PC-9 (cell line): ENCODE measurements around the gene VWA3B. TPM values are rescaled to one million over a fixed set of nuclear protein-coding genes. Genes with fewer than 3 reads are reported as not detected.
"Not testable (repeated sequence)": the region's sequence is repeated elsewhere in the genome, so short reads cannot be mapped to it uniquely, and the experiment has no call there.

Experiments
- BruUV-seq: library from RNA; stranded (reverse); fragments of 400-500 nt; replicated peaks from 2 replicates; lab custom pipeline; 2021; lab: Mats Ljungman, UMichigan
- CTCF ChIA-PET: fragments of 300-600 bp; sonication (Branson Sonifier 250); formaldehyde crosslinking; loops from one replicate; lab custom pipeline; 2022; ENCODE audit warnings: antibody characterized with exemption; lab: Charles Lee
- POLR2A ChIA-PET: fragments of 300-600 bp; sonication (Branson Sonifier 250); formaldehyde crosslinking; loops from one replicate; lab custom pipeline; 2022; ENCODE audit warnings: antibody characterized with exemption; ENCODE audit not compliant: unreplicated experiment; lab: Charles Lee
- DNase-seq, 2 experiments: peaks; one replicate each; pipeline versions ENCODE4 v3.0.0 to v3.0.0-alpha.2; 2015 to 2022; ENCODE audit warnings: mixed read lengths in 1 of 2
- H2AFZ ChIP-seq: fragments of 200-600 bp; sonication (generic); 2 replicates; pipeline ENCODE4 v1.8.1; 2017; ENCODE audit warnings: antibody characterized with exemption
- H3F3A ChIP-seq: fragments of 200-600 bp; sonication (generic); 2 replicates; pipeline ENCODE4 v1.8.1; 2017; ENCODE audit warnings: antibody characterized with exemption, mild to moderate bottlenecking, low read depth; ENCODE audit not compliant: insufficient read depth
- H3K27ac ChIP-seq: fragments of 200-600 bp; sonication (generic); 2 replicates; pipeline ENCODE4 v1.6.1; 2016; ENCODE audit warnings: mixed run types
- H3K27me3 ChIP-seq: fragments of 200-600 bp; sonication (generic); 2 replicates; pipeline ENCODE4 v1.6.1; 2016; ENCODE audit warnings: low read depth, mixed run types; ENCODE audit not compliant: insufficient read depth
- H3K36me3 ChIP-seq: fragments of 200-600 bp; sonication (generic); 2 replicates; pipeline ENCODE4 v1.6.1; 2016; ENCODE audit warnings: low read depth, mixed run types
- H3K4me1 ChIP-seq: fragments of 200-600 bp; sonication (generic); replicated peaks from 2 replicates; pipeline ENCODE4 v1.6.1; 2016; ENCODE audit warnings: mixed run types; ENCODE audit not compliant: insufficient read depth
- H3K4me2 ChIP-seq: fragments of 200-600 bp; sonication (generic); 2 replicates; pipeline ENCODE4 v1.6.1; 2017; ENCODE audit warnings: mixed run types
- H3K4me3 ChIP-seq: fragments of 200-600 bp; sonication (generic); 2 replicates; pipeline ENCODE4 v1.6.1; 2016; ENCODE audit warnings: mixed run types
- H3K79me2 ChIP-seq: fragments of 200-600 bp; sonication (generic); 2 replicates; pipeline ENCODE4 v1.6.1; 2017; ENCODE audit warnings: low read depth, mixed run types
- H3K9me2 ChIP-seq: fragments of 200-600 bp; sonication (generic); 2 replicates; pipeline ENCODE4 v1.8.1; 2017; ENCODE audit warnings: mild to moderate bottlenecking; ENCODE audit not compliant: insufficient read depth
- H3K9me3 ChIP-seq: fragments of 200-600 bp; sonication (generic); 2 replicates; pipeline ENCODE4 v1.8.1; 2016; ENCODE audit warnings: low read depth; ENCODE audit not compliant: insufficient read depth
- H4K20me1 ChIP-seq: fragments of 200-600 bp; sonication (generic); 2 replicates; pipeline ENCODE4 v1.8.1; 2017; ENCODE audit not compliant: insufficient read depth
- CTCF ChIP-seq: fragments of 200-600 bp; sonication (generic); conservative IDR thresholded peaks from 2 replicates; pipeline ENCODE4 v1.6.1; 2017; ENCODE audit warnings: mixed run types, antibody characterized with exemption, mild to moderate bottlenecking, moderate library complexity
- EZH2 ChIP-seq: fragments of 200-600 bp; sonication (generic); IDR thresholded peaks from 2 replicates; pipeline ENCODE4 v1.8.0; 2017; ENCODE audit warnings: antibody characterized with exemption, low read depth
- intact Hi-C: fragments of 100-400 bp; cut with micrococcal nuclease; formaldehyde crosslinking; loops from one replicate; pipeline ENCODE4 v1.10.0; 2022; ENCODE audit not compliant: unreplicated experiment
- total RNA-seq: library from RNA; stranded (reverse); gene quantifications from 2 replicates; pipeline ENCODE4 v1.2.3, GENCODE V29; 2021

Gene VWA3B
- total RNA-seq, 1 experiment from 2014 or later: not detected

DNA sequence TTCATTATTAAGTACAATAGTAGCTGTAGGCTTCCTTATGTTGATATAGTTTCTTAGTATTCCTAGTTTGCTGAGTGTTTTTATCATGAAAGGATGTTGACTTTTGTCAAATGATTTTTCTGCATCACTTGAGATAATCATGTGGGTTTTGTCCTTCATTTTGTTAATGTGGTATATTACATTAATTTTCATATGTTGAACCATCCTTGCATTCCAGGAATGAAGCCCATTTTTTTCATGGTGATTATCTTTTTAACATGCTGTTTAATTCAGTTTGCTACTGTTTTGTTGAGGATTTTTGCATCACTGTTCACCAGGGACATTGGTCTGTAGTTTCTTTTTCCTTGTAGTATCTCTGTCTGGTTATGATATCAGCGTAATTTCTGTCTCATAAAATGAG is 176.4 kb downstream of the VWA3B start:
- BruUV-seq: no TSS peak
- H3K27ac ChIP-seq: no peak overlapping the region
- intact Hi-C loops: no loop called here

GRCh38 chr2:98268225-98268624 is 181.3 kb downstream of the VWA3B start:
- H3K4me2 ChIP-seq, H3K79me2 ChIP-seq, intact Hi-C loops, H3K27me3 ChIP-seq, H3F3A ChIP-seq, H3K36me3 ChIP-seq, H3K27ac ChIP-seq, H4K20me1 ChIP-seq, H2AFZ ChIP-seq, POLR2A ChIA-PET, BruUV-seq, DNase-seq, H3K9me2 ChIP-seq, H3K4me3 ChIP-seq, H3K4me1 ChIP-seq: not testable (repeated sequence)
- CTCF ChIA-PET: interaction anchor here (0.7 kb wide), 1 partner anchor 120 kb away, joined by 7 read pairs; no protein-coding TSS in a partner anchor
- peaks cover 11% of the 10 kb centered on the region for H3K9me3 ChIP-seq

More for the DNA sequence above, 176.4 kb downstream of the VWA3B start:
- no peak overlapping the region for H3K4me3 ChIP-seq
- ChIA-PET POLR2A (interaction anchor here (0.6 kb wide), 1 partner anchor 498 kb away, joined by 6 read pairs; no protein-coding TSS in a partner anchor), CTCF (no interaction called here)
- H3K9me2 ChIP-seq: no peaks in the 10 kb centered on the region; the same call in 1 of the 2 replicates
- no peaks in the 10 kb centered on the region for H3K27me3 ChIP-seq
- no peaks in the 10 kb centered on the region for H4K20me1 ChIP-seq
- no peak for DNase-seq
- H3F3A ChIP-seq: no peaks in the 10 kb centered on the region
- H2AFZ ChIP-seq: no peak overlapping the region
- H3K9me3 ChIP-seq: peaks cover 26% of the 10 kb centered on the region
- no peaks in the 10 kb centered on the region for H3K4me1 ChIP-seq
- H3K36me3 ChIP-seq: no peaks in the 10 kb centered on the region
- no peak overlapping the region for H3K4me2 ChIP-seq
- no peak for TF ChIP-seq EZH2
- no peak for TF ChIP-seq CTCF
- H3K79me2 ChIP-seq: no peaks in the 10 kb centered on the region

DNA sequence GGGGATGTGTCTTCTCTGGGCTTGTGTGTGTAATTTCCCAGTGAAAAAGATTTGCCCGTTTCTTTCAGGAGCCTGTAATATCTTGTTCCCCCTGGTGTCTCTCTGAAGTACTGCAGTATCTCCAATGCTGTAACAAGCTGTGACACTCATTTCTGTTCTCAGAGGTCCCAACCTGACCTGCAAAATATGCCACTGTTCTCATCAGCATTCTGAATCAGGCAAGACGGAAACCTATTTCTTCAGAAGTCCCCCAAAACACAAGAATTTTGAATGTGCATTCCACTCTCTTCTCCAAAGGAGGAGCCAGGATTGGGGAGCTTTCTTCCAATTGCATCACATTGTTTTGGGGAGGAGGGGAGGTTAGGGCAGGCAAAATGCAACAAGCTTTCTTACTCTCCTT is 182.3 kb downstream of the VWA3B start:
- peak in 1 of 2 experiments; percentile 21 for DNase-seq
- H3K27me3 ChIP-seq: no peaks in the 10 kb centered on the region
- ChIA-PET CTCF (interaction anchor here (0.9 to 1.2 kb wide), 2 partner anchors 462 to 678 kb away, joined by 3 to 4 read pairs; no protein-coding TSS in a partner anchor), POLR2A (no interaction called here)
- BruUV-seq: no TSS peak
- no peak overlapping the region for H3K27ac ChIP-seq
- H3K36me3 ChIP-seq: no peaks in the 10 kb centered on the region
- no peaks in the 10 kb centered on the region for H4K20me1 ChIP-seq
- no peak overlapping the region for H3K4me3 ChIP-seq
- H3F3A ChIP-seq: no peaks in the 10 kb centered on the region
- H3K9me2 ChIP-seq: no peaks in the 10 kb centered on the region
- no peak overlapping the region for H2AFZ ChIP-seq
- TF ChIP-seq EZH2: no peak
- TF ChIP-seq CTCF: peak; percentile 94
- H3K9me3 ChIP-seq: 0 out of 2 replicates have a peak, but pooled peaks cover 3% of the 10 kb centered on the region
- H3K4me2 ChIP-seq: no peak overlapping the region
- intact Hi-C loops: loop anchor here (1.0 kb wide), 1 partner anchor 463 kb away; no protein-coding TSS in a partner anchor
- no peaks in the 10 kb centered on the region for H3K79me2 ChIP-seq
- H3K4me1 ChIP-seq: no peaks in the 10 kb centered on the region

- Histone ChIP-seq H2AFZ (no peak overlapping the region), H3K36me3 (no peaks in the 10 kb centered on the region), H3K27ac (no peak overlapping the region), H3K4me1 (no peaks in the 10 kb centered on the region), H3K4me2 (no peak overlapping the region), H3K9me2 (no peaks in the 10 kb centered on the region), H3K27me3 (no peaks in the 10 kb centered on the region), H3K79me2 (no peaks in the 10 kb centered on the region), H4K20me1 (no peaks in the 10 kb centered on the region), H3K4me3 (no peak overlapping the region), H3F3A (no peaks in the 10 kb centered on the region), H3K9me3 (0 out of 2 replicates have a peak, but pooled peaks cover 3% of the 10 kb centered on the region)
- no peak for DNase-seq
- TF ChIP-seq CTCF (no peak), EZH2 (no peak)
- POLR2A ChIA-PET: no interaction called here
- intact Hi-C loops: loop anchor here (1.0 kb wide), 1 partner anchor 464 kb away; no protein-coding TSS in a partner anchor
- CTCF ChIA-PET: interaction anchor here (0.9 to 1.2 kb wide), 2 partner anchors 463 to 679 kb away, joined by 3 to 4 read pairs; no protein-coding TSS in a partner anchor
- no TSS peak for BruUV-seq
Measured at GRCh38 chr2:98269830-98270229, 182.9 kb downstream of the VWA3B start.
